Measurements from ENCODE around the gene BLNK.

The BLNK gene

GRCh38 chr10:96288151-96288621 is 16.8 kb upstream of the BLNK start:
- DNase-seq (ENCODE audit: low read depth), result no peak

- no peak for DNase-seq (ENCODE audit: low read depth)
These were observed 16.2 kb upstream of the BLNK start for GRCh38 chr10:96287392-96288105.

- DNase-seq (ENCODE audit: low read depth), result no peak
These were observed 14.0 kb upstream of the BLNK start for GRCh38 chr10:96285331-96285752.

DNA sequence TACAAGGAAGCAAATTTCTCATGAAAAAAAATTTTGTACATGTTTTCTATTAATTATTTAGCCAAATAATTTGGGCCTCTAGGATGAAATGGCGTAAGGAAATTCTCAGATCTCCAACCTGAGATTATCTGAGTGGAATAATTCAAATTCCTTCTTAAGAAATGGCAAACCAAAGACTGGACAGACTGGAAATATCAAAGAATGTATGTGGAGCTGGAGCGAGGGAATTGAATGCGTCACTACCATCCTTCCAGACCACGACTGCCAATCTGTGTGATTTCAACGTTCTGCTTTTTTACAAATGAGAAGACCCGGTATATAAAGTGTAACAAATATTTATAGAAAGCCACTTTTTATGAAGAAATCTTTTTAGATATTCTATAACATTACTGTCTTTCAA is 12.4 kb upstream of the BLNK start:
- no peak for DNase-seq (ENCODE audit: low read depth)

DNA sequence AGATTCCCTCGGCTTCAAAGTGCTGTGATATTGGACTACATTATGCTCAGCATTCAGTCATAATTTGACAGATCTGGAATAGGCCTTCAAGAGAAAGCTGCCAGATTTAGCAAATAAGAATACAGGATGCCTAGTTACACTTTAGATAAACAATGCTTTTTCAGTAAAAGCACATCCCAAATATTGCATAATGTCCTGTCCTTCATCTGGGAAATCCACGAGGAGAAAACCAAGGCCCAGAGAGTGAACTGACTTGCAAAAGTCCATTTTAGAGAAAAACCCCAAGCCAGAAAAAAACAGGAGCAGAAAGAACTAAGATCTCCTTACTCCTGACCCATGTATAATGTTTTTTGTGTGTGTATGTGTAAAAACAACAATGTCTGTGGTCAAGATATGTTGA is 12.0 kb upstream of the BLNK start:
- no peak for DNase-seq (ENCODE audit: low read depth)

- no peak for DNase-seq (ENCODE audit: low read depth)
These were observed 10.2 kb upstream of the BLNK start for GRCh38 chr10:96281444-96282029.

- DNase-seq (ENCODE audit: low read depth), result no peak
These were observed 9.5 kb upstream of the BLNK start for GRCh38 chr10:96280859-96281258.

GRCh38 chr10:96279191-96279641 is 7.8 kb upstream of the BLNK start:
- no peak for DNase-seq (ENCODE audit: low read depth)

DNA sequence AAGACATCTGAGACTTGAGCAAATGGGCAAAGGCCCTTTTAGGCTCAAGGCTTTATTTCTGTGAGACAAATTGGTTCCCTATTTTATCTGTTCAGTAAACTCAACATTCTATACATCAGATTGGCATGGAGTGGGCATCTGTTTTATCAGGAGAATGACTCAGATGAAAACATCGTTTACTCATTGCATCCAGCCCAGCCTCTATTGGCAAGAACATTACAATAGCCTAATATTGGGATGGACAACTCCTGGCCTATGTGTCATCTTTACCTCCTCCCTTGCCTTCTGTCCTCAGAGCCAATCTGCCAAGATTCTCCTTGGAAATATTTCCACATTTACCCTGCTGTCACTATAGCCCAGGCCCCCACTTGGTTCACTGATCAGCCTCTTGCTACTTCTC is 5.5 kb upstream of the BLNK start:
- DNase-seq (ENCODE audit: low read depth), result no peak

DNA sequence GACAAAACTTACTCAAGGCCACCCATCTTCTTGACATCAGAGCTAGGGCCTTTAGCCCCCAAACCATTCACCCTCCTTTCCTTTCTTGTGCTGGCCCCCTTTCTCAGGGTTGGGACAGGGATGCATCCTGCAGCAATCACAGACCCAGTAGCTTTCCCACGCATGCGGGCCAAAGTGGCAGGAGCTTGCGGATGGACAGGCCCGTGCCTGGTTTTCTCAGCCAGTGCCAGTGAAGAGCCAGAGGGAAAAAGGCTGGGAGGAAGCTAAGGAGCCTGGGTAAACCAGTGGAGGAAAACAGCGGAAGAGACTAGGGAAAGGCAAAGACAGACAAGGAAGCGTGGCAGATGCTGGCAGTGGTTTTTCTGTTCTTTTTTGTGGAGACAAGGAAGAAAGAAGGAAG is 5.1 kb upstream of the BLNK start:
- no peak for DNase-seq (ENCODE audit: low read depth)

DNA sequence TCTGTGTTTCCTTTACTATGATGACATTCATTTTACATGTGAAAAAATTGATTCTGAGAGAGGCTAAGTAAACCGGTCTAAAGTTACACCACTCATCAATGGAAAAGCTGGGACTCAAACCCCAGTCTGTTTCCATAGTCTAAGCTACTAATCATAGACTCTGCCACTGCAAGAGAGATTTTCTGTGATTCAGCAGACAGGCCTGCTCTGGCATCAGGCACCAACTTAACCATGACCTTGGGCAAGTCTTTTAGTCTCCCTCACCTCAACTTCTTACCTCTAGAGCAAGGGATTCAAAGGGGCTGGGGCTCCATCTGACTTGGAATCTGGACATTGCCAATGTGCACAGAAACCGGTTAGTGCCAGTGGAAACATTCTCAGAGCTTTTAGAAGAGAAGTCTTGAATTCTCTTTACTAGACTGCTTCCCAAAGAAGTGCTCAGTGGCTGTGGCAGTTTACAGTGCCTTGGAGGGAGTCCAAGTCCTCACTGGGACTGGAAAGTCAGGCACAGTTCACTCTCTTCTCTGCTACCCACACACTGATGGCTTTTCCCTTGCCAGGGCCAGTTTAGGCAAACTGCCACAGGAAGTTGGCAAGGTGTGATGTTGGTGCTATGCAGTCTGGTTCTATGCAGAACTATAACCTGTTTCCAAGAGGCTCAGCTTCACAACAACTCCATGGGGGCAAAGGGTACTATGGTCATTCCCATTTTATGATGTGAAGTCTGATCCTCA is 4.5 kb upstream of the BLNK start:
- DNase-seq (ENCODE audit: low read depth), result no peak

GRCh38 chr10:96272316-96273280 is 1.2 kb upstream of the BLNK start:
- no peak for DNase-seq (ENCODE audit: low read depth)

GRCh38 chr10:96270571-96270970 is 798 bp downstream of the BLNK start:
- DNase-seq (ENCODE audit: low read depth), result no peak

DNA sequence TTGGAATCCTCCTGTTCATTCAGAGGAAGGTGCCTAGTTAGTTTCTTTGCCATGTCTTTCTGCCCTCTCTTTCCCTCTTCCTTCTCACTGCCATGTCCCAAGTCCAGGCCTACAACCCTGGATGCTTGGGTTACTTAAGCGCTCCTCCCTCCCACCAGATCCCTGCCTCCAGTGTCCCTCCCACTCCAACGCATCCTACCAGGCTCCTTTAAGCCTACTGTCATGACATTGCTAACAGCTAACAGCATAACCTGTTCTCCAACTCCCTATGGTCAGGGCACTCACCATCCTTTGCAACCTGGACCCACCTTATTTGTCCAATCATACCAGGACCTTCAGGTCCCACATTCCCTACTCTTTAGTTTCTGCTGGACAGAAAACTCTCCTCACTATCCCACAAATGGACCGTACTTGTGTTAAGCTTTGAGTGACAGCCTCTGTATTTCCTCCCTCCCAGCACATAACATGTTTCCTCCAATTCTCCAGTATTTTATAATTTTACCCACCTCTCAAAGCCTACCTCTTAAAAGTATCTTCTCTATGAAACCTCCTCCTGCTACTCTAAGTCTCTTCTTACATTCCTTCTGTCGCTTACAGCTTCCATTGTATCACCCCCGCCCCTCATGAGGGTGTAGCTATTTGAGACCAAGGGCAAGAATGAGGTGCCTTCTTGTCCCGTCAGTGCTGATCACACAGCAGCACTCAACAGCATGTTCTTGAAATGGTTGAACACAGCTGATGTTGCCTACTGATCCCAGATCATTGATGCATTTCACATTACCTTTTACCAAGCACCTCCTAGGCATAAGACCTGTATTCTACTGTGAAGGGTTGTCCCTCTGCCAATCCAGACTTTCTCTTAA is 1.7 kb downstream of the BLNK start:
- no peak for DNase-seq (ENCODE audit: low read depth)

- DNase-seq (ENCODE audit: low read depth), result no peak
These were observed 2.9 kb downstream of the BLNK start for GRCh38 chr10:96268341-96268909.

DNA sequence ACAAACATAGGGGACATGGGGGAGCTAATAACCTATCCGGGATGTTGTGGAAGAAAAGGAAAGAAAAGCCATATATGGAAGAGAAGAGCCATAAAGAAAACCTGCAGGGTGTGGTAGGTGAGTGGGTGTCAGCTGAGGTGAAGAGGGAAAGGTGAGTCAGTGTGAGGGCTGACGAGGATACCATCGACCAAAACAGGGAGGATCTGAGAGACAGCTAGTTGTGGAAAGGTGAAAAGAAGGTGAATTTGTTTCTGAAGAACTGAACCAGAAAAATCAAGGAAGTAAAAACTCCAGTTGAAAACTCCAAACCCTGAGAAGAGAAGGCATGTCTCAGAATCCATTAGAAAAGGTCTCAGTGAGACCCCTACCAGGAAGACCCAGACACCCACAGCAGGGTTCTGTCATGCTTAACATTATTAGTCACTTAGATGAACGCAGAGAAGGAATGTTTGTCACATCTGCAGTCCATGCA is 4.1 kb downstream of the BLNK start:
- DNase-seq (ENCODE audit: low read depth), result no peak

DNA sequence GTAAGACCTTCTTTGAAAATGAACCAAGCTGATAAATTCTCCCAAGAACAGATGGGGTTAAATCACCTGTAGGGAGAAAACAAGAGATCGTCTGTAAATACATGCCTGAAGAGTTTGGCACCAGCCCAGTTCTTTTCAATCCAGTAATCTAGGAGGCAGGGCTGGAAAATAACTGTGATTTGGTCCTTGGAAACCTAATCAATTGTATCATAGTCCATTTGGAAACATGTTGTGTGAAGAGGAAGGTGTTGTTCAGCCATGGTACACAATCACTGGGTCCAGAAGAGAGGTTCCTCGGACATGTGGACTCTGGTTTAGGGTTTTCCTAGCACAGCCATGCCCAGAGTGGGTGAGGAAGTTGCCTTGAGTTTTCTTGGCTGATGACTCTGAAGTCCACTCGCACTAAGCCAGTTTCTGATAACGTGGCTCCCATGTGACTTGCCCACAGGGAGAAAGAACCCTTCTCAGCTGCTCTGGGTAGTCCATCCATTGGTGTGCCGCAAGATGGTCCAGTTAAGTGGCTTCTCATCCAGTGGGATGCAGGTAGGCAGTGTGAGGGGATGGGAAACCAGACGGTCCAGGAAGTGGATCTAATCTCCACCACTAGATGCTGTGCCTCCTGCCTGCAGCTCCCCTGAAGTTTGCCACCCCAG is 5.1 kb downstream of the BLNK start:
- no peak for DNase-seq (ENCODE audit: low read depth)

DNA sequence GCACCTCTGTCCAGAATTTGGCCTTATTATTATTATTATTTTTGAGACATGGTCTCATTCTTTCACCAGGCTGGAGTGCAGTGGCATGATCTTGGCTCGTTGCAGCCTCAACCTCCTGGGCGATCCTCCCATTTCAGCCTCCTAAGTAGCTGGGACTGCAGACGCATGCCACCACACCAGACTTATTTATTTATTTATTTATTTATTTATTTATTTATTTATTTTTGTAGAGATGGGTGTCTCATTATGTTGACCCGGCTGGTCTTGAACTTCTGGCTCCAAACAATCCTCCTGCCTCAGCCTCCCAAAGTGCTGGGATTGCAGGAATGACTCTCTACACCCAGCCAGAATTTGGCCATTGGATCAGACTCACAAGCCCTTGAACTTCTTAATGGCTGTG is 6.4 kb downstream of the BLNK start:
- DNase-seq (ENCODE audit: low read depth), result no peak

DNA sequence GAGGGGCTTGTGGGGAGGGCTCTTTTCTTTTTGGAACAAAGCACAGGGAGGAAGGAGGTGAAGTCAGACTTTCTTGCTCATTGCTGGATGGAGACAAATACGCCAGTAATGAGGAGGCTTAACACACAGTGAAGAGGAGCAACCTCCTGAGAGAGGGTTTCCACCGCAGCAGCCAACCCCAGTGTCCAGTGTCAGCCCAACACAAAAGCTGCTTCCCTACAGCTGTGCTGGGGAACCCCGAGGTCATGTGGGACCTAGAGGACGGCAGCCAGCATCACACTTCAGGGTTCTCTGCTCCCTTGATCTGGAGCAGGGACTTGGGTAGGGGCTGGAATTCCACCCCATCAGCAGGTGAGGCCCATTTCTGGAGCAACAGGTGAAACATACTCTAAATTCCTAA is 7.7 kb downstream of the BLNK start:
- no peak for DNase-seq (ENCODE audit: low read depth)

- no peak for DNase-seq (ENCODE audit: low read depth)
These were observed 8.2 kb downstream of the BLNK start for GRCh38 chr10:96263176-96263575.

Data from HS-27A (cell line).